HG02885 (cell line): ENCODE measurements around the gene HTT-AS.
A peak's percentile ranks its signal among the peaks of the same experiment; 100 is the strongest.
"Not testable (repeated sequence)": the region's sequence is repeated elsewhere in the genome, so short reads cannot be mapped to it uniquely, and the experiment has no call there.

Experiments used
- ATAC-seq: cut with Tn5 transposase; IDR thresholded peaks from one replicate; pipeline ENCODE4 v1.9.1; 2021; ENCODE audit warnings: mild to moderate bottlenecking; ENCODE audit not compliant: unreplicated experiment, poor library complexity

The HTT-AS gene

DNA sequence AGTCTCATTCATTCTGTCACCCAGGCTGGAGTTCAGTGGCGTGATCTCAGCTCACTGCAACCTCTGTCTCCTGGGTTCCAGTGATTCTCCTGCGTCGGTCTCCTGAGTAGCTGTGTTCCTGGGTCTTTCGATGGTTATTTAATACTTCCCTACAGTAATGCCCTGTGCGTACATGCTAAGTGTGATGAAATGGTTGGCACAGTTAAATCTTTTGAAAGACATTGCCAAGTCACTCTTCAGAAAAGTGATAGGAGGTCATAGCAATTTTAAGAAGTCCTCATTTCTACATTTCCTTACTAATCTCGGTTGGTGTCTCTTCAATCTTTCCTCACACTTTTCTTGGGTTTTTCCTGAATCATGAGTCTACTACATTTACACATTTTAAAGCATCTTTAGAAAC lies 14.4 kb downstream of the HTT-AS start:
- no peak for ATAC-seq

DNA sequence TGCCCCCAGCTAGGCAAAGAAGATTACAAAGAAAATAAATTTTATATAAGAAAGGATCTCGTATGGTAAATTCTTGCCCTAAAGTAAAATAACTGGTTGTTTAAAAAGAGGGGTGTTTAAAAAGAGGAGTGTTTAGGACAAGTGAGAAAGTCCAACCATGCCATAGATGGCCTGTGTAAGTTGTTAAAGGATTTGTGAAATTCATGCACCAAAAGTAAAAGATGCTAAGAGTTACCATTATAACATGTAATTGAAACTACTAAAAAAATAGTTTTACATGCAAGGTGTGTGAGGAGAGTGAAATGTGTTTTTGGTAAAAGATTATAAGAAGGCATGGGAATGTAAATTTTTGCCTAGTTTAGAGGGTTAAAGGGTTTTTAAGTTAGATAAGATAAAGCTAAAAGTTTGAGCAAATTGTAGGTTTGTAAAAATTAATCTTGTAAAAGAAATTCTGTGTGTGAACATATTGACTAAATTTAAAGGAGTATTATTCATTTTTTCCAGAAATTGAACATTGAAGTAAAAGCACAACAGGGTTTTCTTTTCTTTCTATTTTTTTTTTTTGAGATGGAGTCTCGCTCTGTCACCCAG lies 20.1 kb downstream of the HTT-AS start:
- no peak for ATAC-seq

DNA sequence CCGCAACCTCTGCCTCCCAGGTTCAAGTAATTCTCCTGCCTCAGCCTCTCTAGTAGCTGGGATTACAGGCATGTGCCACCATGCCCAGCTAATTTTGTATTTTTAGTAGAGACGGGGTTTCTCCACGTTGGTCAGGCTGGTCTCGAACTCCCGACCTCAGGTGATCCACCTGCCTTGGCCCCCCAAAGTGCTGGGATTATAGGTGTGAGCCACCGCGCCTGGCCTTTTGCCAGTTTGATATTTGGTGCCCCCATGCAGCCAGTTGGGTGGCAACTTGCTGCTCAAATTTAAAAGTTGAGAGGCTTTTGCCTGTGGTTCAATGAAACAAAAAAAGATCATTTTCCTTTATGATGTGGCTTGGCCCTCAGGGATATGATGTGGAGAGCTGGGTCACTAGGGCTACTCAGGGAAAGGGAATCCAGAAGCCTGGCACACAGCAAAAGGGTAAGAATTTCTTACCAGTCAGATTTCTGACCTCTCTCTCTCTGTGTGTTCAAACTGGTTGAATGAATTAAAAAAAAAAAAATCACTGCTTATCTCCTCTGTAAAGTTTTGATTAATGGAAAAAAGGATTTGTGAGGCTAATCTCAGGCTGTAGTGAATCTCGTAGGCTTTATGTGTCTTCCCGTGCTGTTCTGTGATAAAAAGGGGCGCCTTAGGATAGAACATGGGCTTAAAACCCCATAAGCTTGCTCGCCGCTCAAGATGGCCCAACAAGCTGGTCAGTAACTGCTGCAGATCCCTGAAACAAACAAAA lies 23.0 kb downstream of the HTT-AS start:
- not testable (repeated sequence) for ATAC-seq

- ATAC-seq = peak; percentile 92
Observed at GRCh38 chr4:3047464-3048286, 26.7 kb downstream of the HTT-AS start.

- ATAC-seq = no peak
Observed at GRCh38 chr4:3046623-3047022, 27.7 kb downstream of the HTT-AS start.

GRCh38 chr4:3046162-3046561 lies 28.2 kb downstream of the HTT-AS start:
- ATAC-seq = no peak

GRCh38 chr4:3044870-3045819 lies 29.2 kb downstream of the HTT-AS start:
- ATAC-seq = no peak

DNA sequence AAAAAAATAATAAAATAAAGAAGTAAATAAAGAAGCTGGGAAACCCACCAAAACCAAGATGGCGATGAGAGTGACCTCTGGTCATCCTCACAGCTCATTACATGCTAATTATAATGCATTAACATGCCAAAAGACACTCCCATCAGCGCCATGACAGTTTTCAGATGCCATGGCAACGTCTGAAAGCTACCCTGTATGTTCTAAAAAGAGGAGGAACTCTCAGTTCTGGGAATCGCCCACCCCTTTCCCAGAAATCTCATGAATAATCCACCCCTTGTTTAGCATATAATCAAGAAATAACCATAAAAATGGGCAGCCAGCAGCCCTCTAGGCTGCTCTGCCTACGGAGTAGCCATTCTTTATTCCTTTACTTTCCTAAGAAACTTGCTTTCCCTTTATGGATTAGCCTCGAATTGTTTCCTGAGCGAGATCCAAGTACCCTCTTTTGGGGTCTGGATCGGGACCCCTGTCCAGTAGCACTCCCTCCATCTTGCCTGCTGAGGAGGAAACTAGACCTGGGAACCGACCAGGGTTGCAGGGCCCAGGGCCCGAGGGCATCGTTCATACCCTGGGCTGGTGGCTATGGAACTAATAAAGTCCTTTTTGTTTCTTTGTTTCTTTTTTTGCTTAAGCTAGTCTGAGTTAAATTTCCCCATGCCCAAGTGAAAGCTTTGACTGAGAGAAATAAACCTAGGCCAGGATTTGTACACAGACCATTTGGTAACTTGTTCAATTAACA lies 30.9 kb downstream of the HTT-AS start:
- no peak for ATAC-seq

GRCh38 chr4:3042226-3042625 lies 32.1 kb downstream of the HTT-AS start:
- ATAC-seq = no peak

GRCh38 chr4:3041192-3042142 lies 32.9 kb downstream of the HTT-AS start:
- ATAC-seq = peak; percentile 37

DNA sequence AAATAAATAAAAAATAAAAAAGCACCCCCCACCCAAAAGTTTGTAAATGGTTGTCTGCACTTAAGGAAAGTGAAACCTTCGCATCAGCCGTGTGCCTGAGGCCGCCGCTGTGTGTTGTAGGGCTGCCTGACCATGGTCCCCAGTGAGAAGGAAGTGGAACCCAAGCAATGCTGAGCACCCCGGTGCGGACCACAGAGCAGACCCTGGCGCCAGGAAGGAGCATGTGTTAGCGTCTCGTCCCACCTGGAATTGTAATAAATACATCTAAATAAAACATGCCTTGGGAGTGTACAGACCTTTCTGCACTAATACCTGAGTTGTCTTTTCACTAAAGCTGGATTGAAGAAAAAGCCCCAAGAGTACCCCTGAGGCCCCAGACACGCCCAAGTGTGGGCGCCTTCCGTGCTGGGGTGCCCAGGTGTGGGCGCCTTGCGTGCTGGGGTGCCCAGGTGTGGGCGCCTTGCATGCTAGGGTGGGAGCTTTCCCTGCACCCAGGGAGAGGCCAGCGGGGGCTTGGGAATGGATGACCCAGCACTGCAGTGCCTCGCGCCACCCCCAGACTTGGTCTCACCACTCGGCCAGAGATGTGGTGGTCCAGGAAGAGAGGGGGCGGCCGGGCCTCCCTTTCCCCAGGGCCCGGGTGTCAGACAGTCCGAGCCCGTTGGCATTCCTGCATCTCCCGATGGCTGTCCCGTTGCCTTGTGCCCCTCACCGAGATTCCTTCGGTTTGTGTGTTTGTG lies 33.7 kb downstream of the HTT-AS start:
- peak; percentile 38 for ATAC-seq

DNA sequence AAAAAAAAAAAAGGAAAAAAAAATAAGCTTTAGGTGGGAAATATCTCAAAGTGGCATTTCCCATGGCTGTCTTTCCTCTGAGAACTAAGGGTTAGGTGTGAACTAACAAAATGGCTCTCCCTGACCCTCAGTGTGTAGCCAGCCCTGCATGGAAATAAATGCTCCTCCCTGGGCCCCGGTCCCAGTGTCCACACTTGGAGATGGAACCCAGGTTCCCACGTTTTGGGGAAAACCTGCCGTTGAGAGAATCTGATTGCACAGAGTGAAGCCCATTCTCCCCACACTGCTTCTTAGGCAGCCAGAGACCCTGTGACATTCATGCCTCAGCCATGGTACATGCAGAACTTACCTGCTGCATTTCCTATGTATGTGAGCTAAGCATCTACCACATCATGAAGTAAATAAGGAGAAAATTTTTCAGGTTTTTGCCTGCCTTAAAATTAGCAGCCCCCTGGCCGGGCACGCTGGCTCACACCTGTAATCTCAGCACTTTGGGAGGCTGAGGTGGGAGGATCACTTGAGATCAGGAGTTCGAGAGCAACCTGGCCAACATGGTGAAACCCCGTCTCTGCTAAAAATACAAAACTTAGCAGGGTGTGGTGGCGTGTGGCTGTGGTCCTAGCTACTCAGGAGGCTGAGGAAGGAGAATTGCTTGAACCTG lies 34.5 kb downstream of the HTT-AS start:
- ATAC-seq = no peak

GRCh38 chr4:3037957-3038461 lies 36.3 kb downstream of the HTT-AS start:
- no peak for ATAC-seq

- ATAC-seq = no peak
Observed at GRCh38 chr4:3036131-3036952, 38.0 kb downstream of the HTT-AS start.

DNA sequence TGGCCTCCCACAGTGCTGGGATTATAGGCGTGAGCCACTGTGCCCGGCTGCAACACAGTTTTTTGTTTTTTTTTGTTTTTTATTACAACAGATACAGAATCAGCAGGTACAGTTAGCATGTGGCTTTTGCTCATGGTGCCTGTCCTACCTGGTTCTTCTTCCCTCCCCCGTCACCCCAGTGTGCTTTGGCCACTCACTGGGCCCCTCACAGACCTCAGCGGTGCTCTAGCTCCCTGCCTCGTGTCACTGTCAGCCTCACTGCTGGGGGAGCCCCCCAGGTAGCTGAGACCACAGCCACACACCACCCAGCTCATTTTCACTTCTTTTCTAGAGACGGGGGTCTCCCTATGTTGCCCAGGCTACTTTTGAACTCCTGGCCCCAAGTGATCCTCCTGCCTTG lies 38.7 kb downstream of the HTT-AS start:
- ATAC-seq = no peak

GRCh38 chr4:3035249-3035648 lies 39.1 kb downstream of the HTT-AS start:
- ATAC-seq = no peak
